Gastrocnemius medialis (tissue), 4 donors: ENCODE data around the gene HYDIN.

Experiments used
- POLR2A ChIP-seq, 2 donors: fragments of 450-650 bp; IDR thresholded peaks; one replicate each; pipeline ENCODE4 v1.6.1; 2017; ENCODE audit warnings: antibody characterized with exemption in 2 of 2, mild to moderate bottlenecking in 2 of 2, moderate library complexity in 2 of 2
- TF ChIP-seq, protein P1 (sequence below), 5 experiments: fragments of 450-650 bp in 3 of 5; fragments of 200-600 bp in 2 of 5; sonication (generic) in 2 of 5; IDR thresholded peaks in 4 of 5; conservative IDR thresholded peaks in 1 of 5; 1 replicate in 4 of 5; 2 replicates in 1 of 5; pipeline ENCODE4 v1.5.1; 2016 to 2019; ENCODE audit warnings: antibody characterized with exemption in 5 of 5, mild to moderate bottlenecking in 3 of 5, moderate library complexity in 3 of 5

DNA sequence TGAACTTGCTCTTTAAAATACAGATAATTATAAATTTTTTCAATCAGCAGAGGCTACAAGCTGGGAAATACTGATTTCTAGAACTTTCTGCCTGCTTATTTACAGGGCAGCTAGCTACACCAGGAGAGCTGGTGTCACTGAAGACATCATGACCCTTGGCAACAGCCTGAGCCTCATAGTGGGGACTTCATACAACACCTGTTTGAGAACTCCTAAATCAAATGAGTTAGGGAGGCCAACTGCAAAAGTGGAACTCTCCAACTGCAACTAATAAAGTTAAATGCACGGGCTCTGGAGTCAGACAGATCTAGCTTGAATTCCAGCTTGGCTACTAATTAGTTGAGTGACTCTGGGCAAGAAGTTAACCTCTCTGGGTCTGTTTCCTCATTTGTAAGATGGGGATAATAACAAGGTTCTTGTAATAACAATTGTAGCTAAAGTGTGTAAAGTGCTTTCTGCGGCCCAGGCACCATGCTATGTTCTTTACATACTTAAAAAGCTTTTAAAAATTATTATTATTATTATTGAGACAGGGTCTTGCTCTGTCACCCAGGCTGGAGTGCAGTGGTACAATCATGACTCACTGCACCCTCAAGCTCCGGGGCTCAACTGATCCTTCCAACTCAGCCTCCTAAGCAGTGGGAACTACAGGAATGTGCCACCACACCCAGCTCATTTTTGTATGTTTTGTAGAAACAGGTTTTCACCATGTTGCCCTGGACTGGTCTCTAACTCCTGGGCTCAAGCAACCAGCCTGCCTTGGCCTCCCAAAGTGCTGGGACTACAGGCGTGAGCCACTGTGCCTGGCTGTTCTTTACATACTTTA, 462.9 kb downstream of the HYDIN start:
- TF ChIP-seq, protein P1, sequence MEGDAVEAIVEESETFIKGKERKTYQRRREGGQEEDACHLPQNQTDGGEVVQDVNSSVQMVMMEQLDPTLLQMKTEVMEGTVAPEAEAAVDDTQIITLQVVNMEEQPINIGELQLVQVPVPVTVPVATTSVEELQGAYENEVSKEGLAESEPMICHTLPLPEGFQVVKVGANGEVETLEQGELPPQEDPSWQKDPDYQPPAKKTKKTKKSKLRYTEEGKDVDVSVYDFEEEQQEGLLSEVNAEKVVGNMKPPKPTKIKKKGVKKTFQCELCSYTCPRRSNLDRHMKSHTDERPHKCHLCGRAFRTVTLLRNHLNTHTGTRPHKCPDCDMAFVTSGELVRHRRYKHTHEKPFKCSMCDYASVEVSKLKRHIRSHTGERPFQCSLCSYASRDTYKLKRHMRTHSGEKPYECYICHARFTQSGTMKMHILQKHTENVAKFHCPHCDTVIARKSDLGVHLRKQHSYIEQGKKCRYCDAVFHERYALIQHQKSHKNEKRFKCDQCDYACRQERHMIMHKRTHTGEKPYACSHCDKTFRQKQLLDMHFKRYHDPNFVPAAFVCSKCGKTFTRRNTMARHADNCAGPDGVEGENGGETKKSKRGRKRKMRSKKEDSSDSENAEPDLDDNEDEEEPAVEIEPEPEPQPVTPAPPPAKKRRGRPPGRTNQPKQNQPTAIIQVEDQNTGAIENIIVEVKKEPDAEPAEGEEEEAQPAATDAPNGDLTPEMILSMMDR (IDR thresholded peaks at IDR 0.05 in 4 of 5, conservative IDR thresholded peaks at IDR 0.05 in 1 of 5) = no peak
- no peak for TF ChIP-seq POLR2A (IDR thresholded peaks at IDR 0.05)
